GM19468 (cell line): ENCODE measurements around the gene MAGI3.
"Not testable (repeated sequence)": the region's sequence is repeated elsewhere in the genome, so short reads cannot be mapped to it uniquely, and the experiment has no call there.

Source experiments
- ATAC-seq: cut with Tn5 transposase; IDR thresholded peaks from one replicate; pipeline ENCODE4 v1.9.1; 2021; ENCODE audit warnings: mild to moderate bottlenecking, moderate library complexity, moderate number of reproducible peaks; ENCODE audit not compliant: unreplicated experiment; ENCODE audit errors: extremely low read depth

MAGI3 gene

DNA sequence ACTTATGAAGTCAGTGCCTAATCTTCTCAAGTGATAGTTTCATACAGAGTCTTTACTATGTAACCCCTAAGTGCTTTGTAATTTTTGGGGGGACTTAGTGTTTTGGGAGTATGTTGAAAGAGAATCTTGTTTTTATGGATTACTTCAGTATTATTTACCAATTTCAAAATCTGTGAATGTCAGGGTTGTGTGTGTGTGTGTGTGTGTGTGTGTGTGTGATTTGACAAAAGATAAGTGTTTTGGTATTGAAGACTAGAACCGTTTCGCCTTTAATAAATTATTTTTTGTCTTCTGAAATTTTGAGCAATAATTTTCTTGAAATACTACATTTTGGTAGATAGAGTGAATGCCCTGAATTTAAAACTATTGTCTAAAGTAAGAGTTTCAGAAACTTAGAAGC, 5.8 kb downstream of the MAGI3 start:
- no peak for ATAC-seq

DNA sequence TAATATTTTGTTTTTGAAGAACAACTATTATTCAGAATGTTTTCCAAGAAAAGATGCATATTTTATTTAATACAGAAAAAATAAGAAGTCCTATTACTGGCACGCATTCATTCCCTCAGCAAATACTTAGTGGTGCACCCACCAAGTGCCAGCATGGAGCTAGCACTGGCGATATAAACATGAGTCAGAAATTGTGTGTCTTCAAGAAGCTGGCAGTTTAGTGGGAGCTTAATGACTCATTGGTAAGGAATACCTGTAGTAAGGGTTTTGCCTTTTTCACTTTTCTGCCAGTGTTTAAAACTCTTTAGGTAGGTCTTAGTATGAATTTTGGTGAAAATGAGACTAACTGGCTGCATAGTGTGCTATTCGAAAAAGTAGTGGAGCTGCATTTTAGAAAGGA, 6.3 kb downstream of the MAGI3 start:
- no peak for ATAC-seq

GRCh38 chr1:113399062-113399583, 8.8 kb downstream of the MAGI3 start:
- no peak for ATAC-seq

DNA sequence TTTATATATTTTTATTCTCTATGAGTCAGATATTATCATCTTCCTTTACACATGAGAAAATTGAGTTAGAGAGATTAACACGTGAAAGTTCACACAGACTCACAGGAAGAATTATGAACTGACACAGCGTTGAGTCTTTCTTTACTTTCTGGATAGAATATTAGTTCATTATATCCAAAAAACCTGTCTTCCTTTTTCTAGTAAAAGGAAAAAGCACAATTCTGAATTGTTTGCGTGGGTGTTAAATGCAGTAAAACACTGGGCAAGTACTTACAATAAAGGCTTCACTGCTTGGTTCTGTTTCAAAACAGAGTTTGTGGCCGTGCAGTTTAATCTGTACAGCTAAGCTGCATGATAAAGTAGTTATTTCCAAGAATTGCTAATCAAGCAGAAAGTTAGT, 10.8 kb downstream of the MAGI3 start:
- no peak for ATAC-seq

DNA sequence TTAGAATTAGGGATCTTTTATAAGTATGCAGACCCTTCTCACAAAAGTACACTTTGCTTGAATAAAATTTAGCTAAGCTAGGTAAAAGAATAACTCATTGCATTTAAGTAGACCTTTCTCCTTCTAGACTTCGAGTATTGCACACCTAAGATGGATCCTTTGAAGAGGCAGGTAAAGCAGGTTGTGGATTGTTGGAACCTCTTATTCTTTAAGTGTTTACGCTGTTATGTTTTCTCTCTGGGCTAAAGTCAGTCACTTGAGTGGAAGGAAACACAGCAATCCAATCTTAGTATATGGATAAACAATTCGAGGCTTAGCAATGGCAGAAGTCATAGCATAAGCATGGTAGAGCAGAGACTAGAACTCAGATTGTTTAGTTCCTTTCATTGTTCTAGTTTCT, 11.4 kb downstream of the MAGI3 start:
- no peak for ATAC-seq

DNA sequence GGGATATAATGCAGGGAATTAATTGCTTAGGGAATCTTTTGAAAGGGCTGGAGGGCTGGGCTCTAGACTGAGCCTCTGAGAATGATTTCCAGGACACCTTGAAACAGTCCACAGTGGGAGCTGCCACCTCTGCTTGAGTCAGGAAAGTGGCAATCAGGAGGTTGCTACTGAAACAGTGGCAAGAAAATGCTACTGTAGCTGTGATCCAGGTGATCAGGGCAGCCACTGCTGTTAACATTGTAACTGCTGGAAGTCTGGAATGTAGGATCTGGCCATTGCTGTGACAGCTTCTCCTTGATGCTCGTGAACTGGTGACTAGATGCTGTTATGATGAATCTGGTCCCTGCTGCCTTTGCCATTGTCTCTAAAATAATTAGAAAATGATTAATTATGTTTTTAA, 12.8 kb downstream of the MAGI3 start:
- ATAC-seq: no peak

- no peak for ATAC-seq
These were observed 15.3 kb downstream of the MAGI3 start for GRCh38 chr1:113405573-113405972.

DNA sequence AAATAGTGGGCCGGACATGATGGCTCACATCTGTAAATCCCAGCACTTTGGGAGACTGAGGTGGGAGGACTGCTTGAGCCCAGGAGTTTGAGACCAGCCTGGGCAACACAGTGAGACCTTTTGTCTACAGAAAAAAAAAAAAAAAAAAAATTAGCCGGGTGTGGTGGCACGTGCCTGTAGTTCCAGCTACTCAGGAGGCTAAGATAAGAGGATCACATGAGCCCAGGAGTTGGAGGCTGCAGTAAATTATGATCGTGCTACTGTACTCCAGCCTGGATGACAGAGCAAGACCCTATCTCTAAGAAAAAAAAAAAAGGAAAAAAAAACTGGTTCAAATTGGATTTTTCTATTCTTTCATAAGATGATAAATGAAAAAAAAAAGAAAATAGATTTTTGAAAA, 15.8 kb downstream of the MAGI3 start:
- ATAC-seq: not testable (repeated sequence)

DNA sequence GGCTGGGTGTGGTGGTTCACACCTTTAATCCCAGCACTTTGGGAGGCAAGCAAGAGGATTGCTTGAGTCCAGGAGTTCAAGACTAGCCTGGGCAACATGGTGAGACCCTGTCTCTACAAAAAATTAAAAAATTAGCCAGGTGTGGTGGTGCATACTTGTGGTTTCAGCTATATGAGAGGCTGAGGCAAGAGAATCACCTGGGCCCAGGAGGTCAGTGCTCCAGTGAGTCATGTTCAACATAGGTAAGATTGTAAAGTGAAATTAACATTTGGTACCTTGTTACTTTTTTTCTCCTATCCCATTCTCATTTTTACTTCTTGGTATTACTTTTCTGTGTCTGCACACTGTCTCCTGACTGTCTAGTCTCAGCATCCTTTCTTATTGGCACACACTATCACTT, 19.0 kb downstream of the MAGI3 start:
- ATAC-seq: no peak

GRCh38 chr1:113412020-113412419, 21.7 kb downstream of the MAGI3 start:
- ATAC-seq: not testable (repeated sequence)

GRCh38 chr1:113415310-113416070, 25.2 kb downstream of the MAGI3 start:
- ATAC-seq: no peak

- not testable (repeated sequence) for ATAC-seq
These were observed 25.8 kb downstream of the MAGI3 start for GRCh38 chr1:113416071-113416470.

- no peak for ATAC-seq
These were observed 26.2 kb downstream of the MAGI3 start for GRCh38 chr1:113416496-113416895.

DNA sequence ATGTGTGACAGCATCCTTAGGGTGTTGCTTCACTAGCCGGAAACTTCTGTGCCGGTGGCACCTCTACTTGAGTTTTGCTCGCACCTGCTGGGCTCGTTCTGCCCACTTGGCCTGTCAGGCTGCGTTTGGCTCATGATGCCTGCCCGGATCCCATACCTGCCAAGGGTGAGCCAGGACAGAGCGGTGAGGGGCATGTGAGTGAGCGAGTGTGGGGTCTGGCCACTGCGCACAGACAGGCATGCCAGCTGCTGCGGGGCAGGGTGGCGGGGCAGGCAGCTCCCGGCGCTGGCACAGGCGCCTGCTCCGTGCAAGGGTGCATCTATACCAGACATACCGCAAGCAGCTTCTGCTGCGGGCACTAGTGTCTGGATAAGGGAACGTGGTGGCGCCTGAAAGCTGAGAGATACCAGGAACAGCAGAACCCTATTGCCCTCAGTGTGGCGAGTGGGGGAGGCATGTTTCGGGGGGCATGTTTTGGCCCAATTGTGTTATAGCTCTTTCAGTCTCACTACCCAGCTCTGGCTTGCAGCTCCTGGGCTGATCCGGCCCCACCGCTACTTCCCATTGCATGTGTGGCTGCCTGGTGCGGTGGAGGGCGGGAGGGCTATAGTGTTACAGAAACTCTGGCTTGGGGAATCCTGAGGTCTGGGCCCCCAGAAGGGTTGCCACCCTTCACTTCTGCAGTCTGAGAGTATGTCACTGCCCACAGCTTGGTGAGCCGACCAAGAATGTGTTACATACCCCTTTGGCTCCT, 32.2 kb downstream of the MAGI3 start:
- no peak for ATAC-seq

GRCh38 chr1:113423826-113424225, 33.5 kb downstream of the MAGI3 start:
- ATAC-seq: no peak

GRCh38 chr1:113429461-113430153, 39.3 kb downstream of the MAGI3 start:
- no peak for ATAC-seq

DNA sequence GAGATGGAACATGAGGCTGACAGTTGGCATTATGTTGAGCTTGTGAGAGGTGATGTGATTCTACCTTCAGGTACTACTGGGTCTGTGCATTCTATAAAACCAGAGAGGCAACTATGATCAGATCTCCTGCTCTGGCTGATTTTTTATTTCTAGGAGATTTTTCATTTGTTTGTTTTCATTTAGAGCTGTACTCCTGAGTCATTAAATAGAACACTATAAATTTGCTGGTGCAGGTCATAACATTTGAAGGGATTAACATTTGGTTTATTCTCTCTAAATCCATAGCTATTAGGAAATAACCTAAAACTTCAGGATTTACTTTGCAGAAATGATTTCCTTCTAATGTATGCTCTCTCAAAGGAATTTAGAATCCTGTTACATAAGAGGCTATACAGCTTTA, 42.9 kb downstream of the MAGI3 start:
- no peak for ATAC-seq

GRCh38 chr1:113434081-113434873, 44.0 kb downstream of the MAGI3 start:
- ATAC-seq: no peak

GRCh38 chr1:113434874-113435175, 44.5 kb downstream of the MAGI3 start:
- ATAC-seq: no peak
